ENCODE data around the gene CHMP6. TPM values are rescaled to one million over a fixed set of nuclear protein-coding genes. Genes with fewer than 3 reads are reported as not detected.

The CHMP6 gene
- total RNA-seq, 1 donor from 2014 or later = 27.8 TPM

DNA sequence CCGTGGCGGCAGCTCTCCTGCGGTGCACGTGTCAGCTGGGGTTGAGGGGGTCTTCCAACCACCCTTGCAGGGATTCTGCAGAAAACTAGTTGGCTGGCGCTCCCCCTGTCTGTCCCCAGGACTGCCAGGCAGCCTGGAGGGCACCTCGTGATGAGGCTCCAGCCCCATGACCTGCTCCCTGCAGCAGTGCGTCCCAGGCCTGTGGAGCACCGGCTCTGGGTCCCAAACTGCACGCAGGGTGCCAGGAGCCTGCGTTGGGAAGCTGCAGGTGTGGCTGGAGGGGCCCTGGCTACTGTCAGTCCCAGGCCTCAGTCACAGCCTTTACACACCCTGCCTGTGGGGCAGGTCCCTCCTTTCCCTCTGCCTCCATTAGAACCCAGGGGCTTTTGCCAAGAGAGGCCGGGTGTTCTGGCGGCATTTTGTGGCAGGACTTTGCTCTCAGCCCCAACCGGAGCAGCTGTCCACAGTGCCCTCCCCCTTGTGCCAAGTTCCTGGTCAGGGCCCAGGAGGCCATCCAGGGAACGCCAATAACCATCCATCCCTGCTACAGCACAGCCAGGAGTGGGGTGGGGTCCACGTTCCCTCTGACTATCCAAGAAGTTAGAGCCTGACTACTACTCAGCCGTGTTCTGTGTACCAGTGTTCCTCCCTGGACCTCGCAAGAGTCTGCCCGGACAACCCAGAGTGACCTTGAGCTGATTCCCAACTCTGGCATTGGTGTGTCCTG is 9.2 kb downstream of the CHMP6 start:
- H3K36me3 Mint-ChIP-seq (ENCODE audit: insufficient read depth) = peaks cover 3% of the 10 kb centered on the region
- TF ChIP-seq, protein P1, sequence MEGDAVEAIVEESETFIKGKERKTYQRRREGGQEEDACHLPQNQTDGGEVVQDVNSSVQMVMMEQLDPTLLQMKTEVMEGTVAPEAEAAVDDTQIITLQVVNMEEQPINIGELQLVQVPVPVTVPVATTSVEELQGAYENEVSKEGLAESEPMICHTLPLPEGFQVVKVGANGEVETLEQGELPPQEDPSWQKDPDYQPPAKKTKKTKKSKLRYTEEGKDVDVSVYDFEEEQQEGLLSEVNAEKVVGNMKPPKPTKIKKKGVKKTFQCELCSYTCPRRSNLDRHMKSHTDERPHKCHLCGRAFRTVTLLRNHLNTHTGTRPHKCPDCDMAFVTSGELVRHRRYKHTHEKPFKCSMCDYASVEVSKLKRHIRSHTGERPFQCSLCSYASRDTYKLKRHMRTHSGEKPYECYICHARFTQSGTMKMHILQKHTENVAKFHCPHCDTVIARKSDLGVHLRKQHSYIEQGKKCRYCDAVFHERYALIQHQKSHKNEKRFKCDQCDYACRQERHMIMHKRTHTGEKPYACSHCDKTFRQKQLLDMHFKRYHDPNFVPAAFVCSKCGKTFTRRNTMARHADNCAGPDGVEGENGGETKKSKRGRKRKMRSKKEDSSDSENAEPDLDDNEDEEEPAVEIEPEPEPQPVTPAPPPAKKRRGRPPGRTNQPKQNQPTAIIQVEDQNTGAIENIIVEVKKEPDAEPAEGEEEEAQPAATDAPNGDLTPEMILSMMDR (IDR thresholded peaks at IDR 0.05; ENCODE audit: unreplicated experiment) = no peak
- no peak overlapping the region for H3K4me3 Mint-ChIP-seq (ENCODE audit: low read depth)
- H3K9me3 Mint-ChIP-seq (ENCODE audit: low read depth) = no peaks in the 10 kb centered on the region
- H3K4me1 Mint-ChIP-seq (ENCODE audit: low read depth) = peaks cover 3% of the 10 kb centered on the region
- DNase-seq (ENCODE audit: low spot score, unreplicated experiment) = no peak
- H3K27me3 Mint-ChIP-seq = peaks cover 31% of the 10 kb centered on the region
- no peak overlapping the region for H3K27ac Mint-ChIP-seq

- Mint-ChIP-seq H3K4me3 (ENCODE audit: low read depth) (no peak overlapping the region), H3K9me3 (ENCODE audit: low read depth) (no peaks in the 10 kb centered on the region), H3K36me3 (ENCODE audit: insufficient read depth) (peaks cover 2% of the 10 kb centered on the region), H3K4me1 (ENCODE audit: low read depth) (peaks cover 3% of the 10 kb centered on the region), H3K27ac (no peak overlapping the region), H3K27me3 (peaks cover 41% of the 10 kb centered on the region)
- TF ChIP-seq, protein P1 (IDR thresholded peaks at IDR 0.05; ENCODE audit: unreplicated experiment) = no peak
- DNase-seq (ENCODE audit: low spot score, unreplicated experiment) = no peak
These were observed 10.4 kb downstream of the CHMP6 start for GRCh38 chr17:81002013-81002384.

- H3K27me3 Mint-ChIP-seq = peaks cover 48% of the 10 kb centered on the region
- H3K27ac Mint-ChIP-seq = no peak overlapping the region
- peaks cover 2% of the 10 kb centered on the region for H3K36me3 Mint-ChIP-seq (ENCODE audit: insufficient read depth)
- H3K4me3 Mint-ChIP-seq (ENCODE audit: low read depth) = no peak overlapping the region
- TF ChIP-seq, protein P1 (IDR thresholded peaks at IDR 0.05; ENCODE audit: unreplicated experiment) = no peak
- DNase-seq (ENCODE audit: low spot score, unreplicated experiment) = no peak
- peaks cover 3% of the 10 kb centered on the region for H3K4me1 Mint-ChIP-seq (ENCODE audit: low read depth)
- no peaks in the 10 kb centered on the region for H3K9me3 Mint-ChIP-seq (ENCODE audit: low read depth)
These were observed 11.0 kb downstream of the CHMP6 start for GRCh38 chr17:81002409-81003361.

GRCh38 chr17:81003711-81004475 is 12.3 kb downstream of the CHMP6 start:
- Mint-ChIP-seq H3K4me3 (ENCODE audit: low read depth) (no peak overlapping the region), H3K9me3 (ENCODE audit: low read depth) (no peaks in the 10 kb centered on the region), H3K4me1 (ENCODE audit: low read depth) (peaks cover 3% of the 10 kb centered on the region), H3K27ac (no peak overlapping the region), H3K36me3 (ENCODE audit: insufficient read depth) (no peaks in the 10 kb centered on the region), H3K27me3 (peaks cover 52% of the 10 kb centered on the region)
- no peak for DNase-seq (ENCODE audit: low spot score, unreplicated experiment)
- TF ChIP-seq, protein P1 (IDR thresholded peaks at IDR 0.05; ENCODE audit: unreplicated experiment) = no peak

DNA sequence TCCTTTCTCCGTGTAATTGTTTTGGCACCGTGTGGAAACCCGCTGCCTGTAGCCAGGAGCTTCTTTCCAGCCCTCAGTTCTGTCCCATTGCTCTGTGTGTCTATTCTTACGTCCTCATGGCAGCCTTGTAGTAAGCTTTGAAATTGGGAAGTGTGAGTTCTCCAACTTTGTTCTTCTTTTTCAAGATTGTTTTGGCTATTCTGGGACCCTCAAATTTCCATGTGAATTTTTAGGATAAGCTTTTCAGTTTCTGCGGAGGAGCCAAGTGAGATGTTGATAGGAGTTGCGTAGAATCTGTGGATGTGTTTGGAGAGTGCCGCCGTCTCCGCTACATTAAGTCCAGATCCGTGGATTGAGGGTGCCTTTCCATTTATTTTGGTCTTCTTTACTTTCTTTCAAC is 15.2 kb downstream of the CHMP6 start:
- Mint-ChIP-seq H3K4me1 (ENCODE audit: low read depth) (peaks cover 4% of the 10 kb centered on the region), H3K36me3 (ENCODE audit: insufficient read depth) (peaks cover 4% of the 10 kb centered on the region), H3K4me3 (ENCODE audit: low read depth) (no peak overlapping the region), H3K9me3 (ENCODE audit: low read depth) (peaks cover 9% of the 10 kb centered on the region), H3K27me3 (peaks cover 46% of the 10 kb centered on the region), H3K27ac (no peak overlapping the region)
- no peak for DNase-seq (ENCODE audit: low spot score, unreplicated experiment)
- TF ChIP-seq, protein P1 (IDR thresholded peaks at IDR 0.05; ENCODE audit: unreplicated experiment) = no peak

All from progenitor cell of endocrine pancreas (in vitro differentiated cells).